HT-29 (cell line): Measurements from ENCODE around the gene KRTAP19-5. TPM values are rescaled to one million over a fixed set of nuclear protein-coding genes. Genes with fewer than 3 reads are reported as not detected.

Experiments used
- DNase-seq: peaks from one replicate; pipeline ENCODE4 v3.0.0-alpha.2; 2015; ENCODE audit warnings: low spot score
- small RNA-seq: library from RNA; depleted of rRNA; stranded (forward); fragments of <200 nt; gene quantifications from one replicate; pipeline ENCODE3, GENCODE V24; 2014
- total RNA-seq: library from RNA; depleted of rRNA; stranded (reverse); fragments of >200 nt; shearing (Covaris generic); gene quantifications from 2 replicates; pipeline ENCODE4 v1.2.3, GENCODE V29; 2014; rRNA removed

The KRTAP19-5 gene
- not detected in 2 replicates for total RNA-seq

DNA sequence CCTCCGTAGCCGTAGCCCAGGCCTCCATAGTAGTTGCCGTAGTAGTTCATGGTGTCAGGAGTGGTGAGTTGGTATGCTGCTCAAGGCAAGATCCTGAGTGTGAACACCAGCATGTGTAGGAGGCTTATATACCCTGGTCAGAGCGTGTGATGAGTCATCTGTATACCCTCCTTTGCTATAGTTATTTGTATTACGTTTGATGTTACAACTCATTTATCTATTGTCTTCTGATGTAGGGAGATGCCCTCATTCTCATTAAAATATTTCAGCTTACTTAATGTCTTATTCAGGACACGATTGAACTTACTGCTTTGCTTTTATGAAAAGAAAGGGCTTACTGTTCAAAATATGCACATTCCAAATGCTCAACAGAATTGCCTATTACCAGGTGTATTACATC, at the start of gene KRTAP19-5:
KRTAP19-5 (minus strand) TSS at position 101 of the 400 bp plus-strand sequence; CDS start at position 50, 51 bp downstream.
- DNase-seq: no peak

DNA sequence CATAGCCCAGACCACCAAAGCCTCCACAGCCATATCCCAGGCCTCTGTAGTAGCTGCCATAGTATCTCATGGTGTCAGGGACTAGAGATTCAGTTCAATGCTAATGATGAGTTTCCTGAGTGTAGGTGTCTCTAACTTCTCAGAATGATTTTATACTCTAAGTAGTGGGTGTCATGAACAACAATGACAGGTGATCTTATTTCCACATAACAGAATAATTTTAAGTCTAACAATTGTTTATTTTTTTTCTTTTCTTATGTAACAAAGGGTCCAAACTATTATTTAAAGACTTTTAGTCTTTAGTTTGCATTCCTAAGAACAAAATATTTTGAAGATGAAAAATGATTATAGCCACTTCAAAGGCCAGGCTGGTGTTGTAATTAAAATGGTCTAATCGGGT, 39.8 kb upstream of the KRTAP19-5 start, which contains the start of gene KRTAP19-6:
KRTAP19-6 (minus strand) TSS at position 101 of the 400 bp plus-strand sequence; CDS start at position 70, 31 bp downstream.
- DNase-seq: no peak

DNA sequence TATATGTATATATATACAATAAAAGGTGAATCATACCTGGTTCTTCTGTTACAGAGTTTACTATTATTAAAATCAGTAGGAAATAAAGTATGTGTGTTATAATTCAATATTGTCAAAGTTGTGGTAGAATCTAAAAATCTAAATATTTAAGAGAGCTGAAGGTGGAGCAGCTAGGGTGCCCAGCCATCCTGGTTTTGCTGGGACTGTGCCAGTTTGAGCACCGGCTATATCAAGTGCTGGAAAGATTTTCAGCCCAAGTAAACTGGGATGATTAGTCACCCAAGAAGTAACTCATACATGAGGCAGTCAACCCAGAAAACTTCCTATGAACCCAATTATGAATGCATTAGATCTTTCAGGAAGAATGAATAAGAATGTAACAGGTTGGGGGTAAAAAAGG, 16.9 kb upstream of the KRTAP19-5 start:
- no peak for DNase-seq

DNA sequence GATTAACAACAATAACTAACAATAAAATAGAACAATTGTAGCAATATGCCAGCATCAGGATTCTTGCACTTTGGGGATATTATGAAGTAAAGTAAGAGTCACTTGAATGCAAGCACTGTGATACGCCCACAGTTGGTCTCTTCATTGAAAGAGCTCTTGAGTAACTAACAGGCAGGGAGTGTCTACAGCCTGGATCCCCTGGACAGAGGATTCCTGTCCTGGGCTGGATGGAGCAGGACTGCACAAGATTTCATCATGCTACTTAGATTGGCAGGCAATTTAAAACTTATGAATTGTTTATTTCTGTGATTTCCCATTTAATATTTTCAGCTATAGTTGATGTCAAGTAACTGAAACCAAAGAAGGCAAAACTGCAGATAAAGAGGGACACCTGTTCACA, 13.7 kb upstream of the KRTAP19-5 start:
- DNase-seq: no peak

DNA sequence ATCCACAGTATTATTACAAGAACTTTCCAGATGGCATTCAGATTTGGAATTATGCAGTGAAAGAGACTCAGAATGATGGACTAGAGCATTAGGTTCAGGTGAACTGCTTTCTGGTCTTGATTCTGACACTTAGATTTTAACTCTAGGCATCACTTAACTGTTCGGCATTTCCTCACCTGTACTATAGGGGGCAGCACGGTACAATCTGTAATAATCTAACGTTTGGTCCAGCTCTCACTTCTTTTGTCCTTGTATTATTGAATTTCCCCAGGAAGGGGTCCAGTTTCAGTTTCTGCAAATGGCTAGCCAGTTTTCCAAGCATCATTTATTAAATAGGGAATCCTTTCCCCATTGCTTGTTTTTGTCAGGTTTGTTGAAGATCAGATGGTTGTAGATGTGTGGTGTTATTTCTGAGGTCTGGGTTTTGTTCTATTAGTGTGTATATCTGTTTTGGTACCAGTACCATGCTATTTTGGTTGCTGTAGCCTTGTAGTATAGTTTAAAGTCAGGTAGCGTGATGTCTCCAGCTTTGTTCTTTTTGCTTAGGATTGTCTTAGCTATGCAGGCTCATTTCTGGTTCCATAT, 3.8 kb upstream of the KRTAP19-5 start:
- DNase-seq: peak; percentile 23

DNA sequence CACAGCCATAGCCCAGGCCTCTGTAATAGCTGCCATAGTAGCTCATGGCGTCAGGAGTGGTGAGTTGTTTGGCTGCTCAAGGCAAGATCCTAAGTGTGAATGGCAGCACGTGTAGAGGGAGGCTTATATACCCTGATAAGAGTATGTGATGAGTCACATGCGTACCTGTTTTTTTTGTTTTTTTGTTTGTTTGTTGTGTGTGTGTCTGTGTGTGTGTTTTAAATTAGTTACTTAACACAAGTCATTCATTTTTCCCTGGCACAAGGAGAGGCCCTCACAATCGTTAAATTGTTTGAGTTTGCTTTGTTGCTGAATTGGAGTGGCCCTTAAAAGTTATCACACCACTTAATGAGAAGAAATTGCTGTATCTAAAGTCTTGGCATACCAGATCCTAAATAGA, 4.9 kb downstream of the KRTAP19-5 start, which contains the start of gene KRTAP19-4:
KRTAP19-4 (minus strand) TSS at position 101 of the 400 bp plus-strand sequence; CDS start at position 46, 55 bp downstream.
- DNase-seq: no peak

DNA sequence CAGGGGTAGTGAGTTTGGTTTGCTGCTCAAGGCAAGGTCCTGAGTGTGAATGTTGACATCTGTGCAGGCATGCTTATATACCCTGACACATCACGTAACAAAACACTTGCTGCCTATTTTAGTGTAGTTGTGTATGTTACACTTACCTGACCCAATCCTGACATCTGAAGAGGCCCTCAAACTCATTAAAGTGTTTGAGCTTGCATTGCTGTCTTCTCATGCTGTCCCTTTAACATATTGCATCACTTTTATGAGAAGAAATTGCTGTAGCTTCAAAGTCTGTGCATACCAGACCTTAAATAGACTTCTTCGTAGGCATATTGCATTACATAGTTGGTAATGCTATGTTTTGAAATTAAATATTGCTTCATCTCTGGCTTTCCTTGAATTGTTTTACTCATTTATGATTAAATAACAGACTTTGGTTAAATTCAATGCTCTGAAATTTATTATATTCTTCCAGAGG, 9.9 kb downstream of the KRTAP19-5 start, which contains the start of gene KRTAP19-3:
KRTAP19-3 (minus strand) TSS at position 51 of the 466 bp plus-strand sequence. CDS start 56 bp downstream, outside the sequence.
- DNase-seq: no peak

DNA sequence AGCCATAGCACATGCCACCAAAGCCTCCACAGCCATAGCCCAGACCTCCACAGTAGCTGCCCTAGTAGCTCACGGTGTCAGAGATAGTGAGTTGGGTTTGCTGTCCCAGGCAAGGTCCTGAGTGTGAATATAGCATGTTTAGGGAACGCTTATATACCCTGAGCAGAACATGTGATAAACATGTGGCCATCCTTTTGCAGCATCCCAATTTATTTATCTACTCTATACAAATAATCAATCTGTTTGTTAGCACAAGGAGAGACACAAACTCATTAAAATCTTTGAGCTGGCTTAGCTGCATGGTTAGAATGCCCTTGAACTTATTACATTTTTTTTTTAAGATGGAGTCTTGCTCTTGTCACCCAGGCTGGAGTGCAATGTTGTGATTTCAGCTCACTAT, 14.6 kb downstream of the KRTAP19-5 start, which contains the start of gene KRTAP19-2:
KRTAP19-2 (minus strand) TSS at position 101 of the 400 bp plus-strand sequence; CDS start at position 13, 88 bp downstream.
- no peak for DNase-seq

DNA sequence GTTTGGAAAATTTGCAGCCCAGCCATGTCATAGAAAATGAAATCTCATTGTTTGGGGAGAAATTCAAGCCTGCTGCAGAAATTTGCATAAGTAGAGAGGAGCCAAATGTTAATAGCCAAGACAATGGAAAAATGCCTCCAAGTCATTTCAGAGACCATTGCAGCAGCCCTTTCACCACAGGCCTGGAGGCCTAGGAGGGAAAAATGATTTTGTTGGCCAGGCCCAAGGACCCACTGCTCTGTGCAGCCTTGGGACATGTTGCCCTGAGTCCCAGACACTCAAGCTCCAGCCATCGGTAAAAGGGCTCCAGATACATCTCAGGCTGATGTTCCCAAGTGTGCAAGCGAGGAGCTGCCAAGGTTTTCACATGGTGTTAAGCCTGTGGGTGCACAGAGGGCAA, 15.8 kb downstream of the KRTAP19-5 start:
- DNase-seq: no peak

DNA sequence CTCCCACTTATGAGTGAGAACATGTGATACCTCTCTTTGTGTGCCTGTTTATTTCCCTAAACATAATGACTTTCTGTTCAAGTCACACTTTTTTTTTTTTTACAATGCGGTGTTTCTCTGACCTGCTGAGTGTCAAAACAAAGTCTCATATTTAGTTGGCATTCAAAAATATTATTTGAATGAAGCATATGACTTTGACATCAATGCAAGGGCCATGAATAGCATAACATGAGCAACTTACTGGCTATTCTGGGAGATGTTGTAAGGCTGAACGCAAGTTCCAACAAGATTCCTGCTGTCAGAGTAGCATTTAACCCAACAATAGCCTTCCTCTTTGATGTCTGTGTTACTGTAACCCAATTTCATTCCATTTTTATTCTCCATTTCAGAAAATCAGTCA, 19.8 kb downstream of the KRTAP19-5 start:
- no peak for DNase-seq

DNA sequence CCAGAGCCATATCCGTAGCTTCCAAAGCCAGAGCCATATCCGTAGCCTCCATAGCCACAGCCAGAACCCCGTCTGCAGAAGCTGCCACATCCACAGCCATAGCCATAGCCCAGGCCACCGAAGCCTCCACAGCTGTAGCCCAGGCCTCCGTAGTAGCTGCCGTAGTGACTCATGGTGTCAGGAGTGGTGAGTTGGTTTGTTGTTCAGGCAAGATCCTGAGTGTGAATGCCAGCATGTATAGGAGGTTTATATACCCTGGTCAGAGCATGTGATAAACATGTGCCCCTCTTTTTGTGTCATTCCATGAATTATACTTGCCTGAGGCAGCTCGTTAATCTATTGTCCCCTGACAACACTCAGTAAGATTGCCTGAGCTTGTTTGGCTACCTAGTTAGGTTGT, 21.8 kb downstream of the KRTAP19-5 start, which contains the start of gene KRTAP19-1:
KRTAP19-1 (minus strand) TSS at position 223 of the 400 bp plus-strand sequence; CDS start at position 173, 50 bp downstream.
- DNase-seq: no peak

DNA sequence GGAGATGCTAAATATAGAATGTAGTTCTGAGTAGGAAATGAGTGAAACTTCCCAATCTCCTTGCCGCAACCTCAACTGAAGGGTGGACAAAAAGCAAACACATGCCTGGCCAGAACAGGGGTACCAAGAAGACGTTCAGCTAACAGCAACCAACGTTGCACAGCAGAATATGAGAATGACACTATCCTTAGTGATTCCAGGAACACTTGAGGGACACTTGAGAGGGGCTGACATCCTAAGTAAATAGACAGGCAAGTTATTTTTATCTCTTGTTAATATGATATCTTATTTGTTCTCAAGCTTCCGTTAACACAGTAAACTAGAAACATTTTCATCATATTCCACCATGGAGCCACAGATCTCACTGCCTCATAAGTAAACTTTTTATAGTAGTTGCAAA, 22.7 kb downstream of the KRTAP19-5 start:
- DNase-seq: no peak

DNA sequence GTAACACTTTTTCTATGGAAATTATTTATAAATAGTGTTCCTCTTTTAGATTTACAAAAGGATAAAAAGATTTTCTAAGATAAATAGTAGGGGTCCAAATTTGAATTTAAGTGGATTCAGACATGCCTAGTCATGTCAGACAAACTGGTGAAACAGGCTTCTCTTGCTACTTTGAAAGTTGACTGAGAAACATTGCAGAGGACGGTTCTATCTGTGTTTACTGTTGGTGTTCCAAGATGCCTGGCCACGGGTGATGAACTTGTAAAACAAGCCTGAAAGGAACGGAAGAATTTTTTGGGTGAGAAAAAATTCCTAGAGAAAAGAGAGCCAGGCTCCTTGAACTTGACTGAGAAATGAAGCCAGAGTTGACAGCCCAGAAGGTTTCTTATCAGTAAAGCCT, 23.9 kb downstream of the KRTAP19-5 start:
- no peak for DNase-seq

DNA sequence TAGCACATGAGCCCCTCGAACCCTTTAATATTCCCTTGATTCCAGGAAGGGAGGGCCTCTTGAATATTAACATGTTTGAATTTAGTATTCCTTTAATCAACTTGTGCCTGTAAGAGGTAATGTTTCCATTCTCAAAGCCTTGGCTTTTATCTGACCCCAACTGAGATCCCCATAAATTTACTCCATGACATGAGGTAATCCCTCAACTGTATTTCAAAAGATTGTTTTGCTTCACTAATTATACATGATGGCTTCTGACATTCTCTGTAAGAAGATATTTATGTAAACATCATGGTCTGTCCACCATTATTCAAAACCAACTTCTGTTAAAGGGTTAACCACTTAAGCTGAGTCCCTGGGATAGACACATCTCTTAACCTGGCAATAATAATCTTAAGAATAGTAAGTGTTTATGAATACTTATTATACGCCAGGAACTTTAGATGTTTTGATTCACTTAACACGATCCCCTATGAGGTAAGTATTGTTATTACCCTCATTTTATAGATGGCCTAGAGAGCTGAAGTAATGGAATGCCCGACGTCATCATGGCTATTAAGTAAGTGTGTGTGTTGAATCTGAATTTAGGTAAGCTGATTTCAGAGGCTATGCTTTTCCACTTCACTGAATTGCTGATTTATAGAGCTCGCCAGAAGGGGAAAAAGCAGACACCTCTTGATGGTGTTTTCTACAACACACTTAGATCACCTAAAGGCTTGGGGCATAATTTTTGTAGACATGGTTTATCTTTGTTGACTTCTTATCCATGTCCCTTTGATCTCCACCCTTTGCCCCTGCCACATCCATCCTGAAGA, 32.8 kb downstream of the KRTAP19-5 start:
- DNase-seq: no peak

DNA sequence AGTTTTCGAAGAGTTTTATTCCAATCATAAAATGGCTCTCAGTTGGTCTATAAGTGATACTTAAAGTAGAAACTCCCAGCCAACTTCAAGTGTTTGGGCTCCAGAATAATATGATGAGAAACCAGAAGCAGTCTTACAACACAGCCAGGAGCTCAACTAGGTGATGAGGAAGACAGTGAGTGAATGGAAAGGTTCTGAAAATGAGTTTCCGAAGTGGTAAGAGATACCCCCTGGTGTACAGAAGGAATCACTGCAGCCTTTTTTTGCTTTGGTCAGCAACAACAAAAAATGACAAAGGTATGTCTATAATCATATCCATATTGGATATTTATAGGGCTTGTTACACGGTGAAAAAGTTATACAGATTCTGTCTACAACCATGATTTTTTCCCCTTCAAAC, 38.2 kb downstream of the KRTAP19-5 start:
- DNase-seq: peak; percentile 6

Small RNAs within 50 kb of the gene (small RNA-seq; reads per million reads assigned to genes)
- gene AP000567.1: not detected
- gene KRTAP19-10P: not detected
- gene KRTAP19-11P: not detected
- not detected for gene KRTAP19-9P

Other genes with a start within 250 kb of the KRTAP19-5 start
- not detected in 2 replicates for gene KRTAP24-1, start 219.2 kb downstream of the KRTAP19-5 start, total RNA-seq
- not detected in 2 replicates for gene KRTAP25-1, start 212.6 kb downstream of the KRTAP19-5 start, total RNA-seq
- not detected in 2 replicates for gene KRTAP26-1, start 181.8 kb downstream of the KRTAP19-5 start, total RNA-seq
- not detected in 2 replicates for gene KRTAP27-1, start 164.4 kb downstream of the KRTAP19-5 start, total RNA-seq
- not detected in 2 replicates for gene KRTAP23-1, start 153.5 kb downstream of the KRTAP19-5 start, total RNA-seq
- not detected in 2 replicates for gene KRTAP13-2, start 129.9 kb downstream of the KRTAP19-5 start, total RNA-seq
- gene KRTAP13-1, start 106.1 kb downstream of the KRTAP19-5 start, total RNA-seq: not detected in 2 replicates
- gene KRTAP13-3, start 76.2 kb downstream of the KRTAP19-5 start, total RNA-seq: not detected in 2 replicates
- not detected in 2 replicates for gene KRTAP13-4, start 71.9 kb downstream of the KRTAP19-5 start, total RNA-seq
- gene KRTAP15-1, start 61.9 kb downstream of the KRTAP19-5 start, total RNA-seq: not detected in 2 replicates
- not detected in 2 replicates for gene KRTAP19-1, start 21.8 kb downstream of the KRTAP19-5 start, total RNA-seq
- gene KRTAP19-2, start 14.7 kb downstream of the KRTAP19-5 start, total RNA-seq: not detected in 2 replicates
- gene KRTAP19-3, start 10.1 kb downstream of the KRTAP19-5 start, total RNA-seq: not detected in 2 replicates
- not detected in 2 replicates for gene KRTAP19-4, start 5.0 kb downstream of the KRTAP19-5 start, total RNA-seq
- gene KRTAP19-6, start 39.7 kb upstream of the KRTAP19-5 start, total RNA-seq: not detected in 2 replicates
- gene KRTAP19-7, start 59.2 kb upstream of the KRTAP19-5 start, total RNA-seq: not detected in 2 replicates
- gene KRTAP22-2, start 88.3 kb upstream of the KRTAP19-5 start, total RNA-seq: not detected in 2 replicates
- gene KRTAP6-3, start 90.3 kb upstream of the KRTAP19-5 start, total RNA-seq: not detected in 2 replicates
- not detected in 2 replicates for gene KRTAP6-2, start 96.8 kb upstream of the KRTAP19-5 start, total RNA-seq
- gene KRTAP22-1, start 98.9 kb upstream of the KRTAP19-5 start, total RNA-seq: not detected in 2 replicates
- not detected in 2 replicates for gene KRTAP6-1, start 111.8 kb upstream of the KRTAP19-5 start, total RNA-seq
- not detected in 2 replicates for gene KRTAP20-1, start 114.3 kb upstream of the KRTAP19-5 start, total RNA-seq
- not detected in 2 replicates for gene KRTAP20-4, start 118.5 kb upstream of the KRTAP19-5 start, total RNA-seq
- gene KRTAP20-2, start 133.1 kb upstream of the KRTAP19-5 start, total RNA-seq: not detected in 2 replicates
- gene KRTAP20-3, start 140.7 kb upstream of the KRTAP19-5 start, total RNA-seq: not detected in 2 replicates
- not detected in 2 replicates for gene KRTAP21-3, start 216.6 kb upstream of the KRTAP19-5 start, total RNA-seq
- gene KRTAP21-2, start 245.1 kb upstream of the KRTAP19-5 start, total RNA-seq: not detected in 2 replicates